HFFc6 (cell line): ENCODE data around the gene CAPN5. TPM values are rescaled to one million over a fixed set of nuclear protein-coding genes. Genes with fewer than 3 reads are reported as not detected.

Experiments
- DNase-seq: peaks from one replicate; pipeline ENCODE4 v3.0.0-alpha.2; 2018
- H3K27ac Mint-ChIP-seq: 2 replicates; pipeline ENCODE4 v1.8.0; 2020; ENCODE audit warnings: mild to moderate bottlenecking, mixed read lengths
- H3K27me3 Mint-ChIP-seq: 2 replicates; pipeline ENCODE4 v1.8.0; 2021; ENCODE audit warnings: mild to moderate bottlenecking, moderate library complexity, mixed read lengths; ENCODE audit not compliant: insufficient read depth
- H3K36me3 Mint-ChIP-seq: 2 replicates; pipeline ENCODE4 v1.8.0; 2021; ENCODE audit warnings: low read depth, mixed read lengths
- H3K4me1 Mint-ChIP-seq: 2 replicates; pipeline ENCODE4 v1.8.0; 2020; ENCODE audit warnings: low read depth, mixed read lengths
- H3K4me3 Mint-ChIP-seq: 2 replicates; pipeline ENCODE4 v1.8.0; 2020; ENCODE audit warnings: mild to moderate bottlenecking, moderate library complexity, mixed read lengths
- H3K9me3 Mint-ChIP-seq: 2 replicates; pipeline ENCODE4 v1.8.0; 2020; ENCODE audit warnings: mild to moderate bottlenecking, mixed read lengths
- total RNA-seq, 6 experiments: library from RNA; stranded (reverse); fragmentation: NEBNext Ultra II Directional; extraction: Animal tissue kit (Norgen Biotek cat#: 25700); gene quantifications; 2 replicates in 1 of 6; 3 replicates in 5 of 6; pipeline ENCODE4 v1.2.3, GENCODE V29; 2021
- TF ChIP-seq, protein P1 (sequence below): fragments of 200-600 bp; sonication (generic); IDR thresholded peaks from 2 replicates; pipeline ENCODE4 v1.5.0; 2021; ENCODE audit warnings: antibody characterized with exemption, mild to moderate bottlenecking

CAPN5 gene
- total RNA-seq, 6 experiments from 2014 or later = 20.7 to 32.7 (median 29.0) TPM

DNA sequence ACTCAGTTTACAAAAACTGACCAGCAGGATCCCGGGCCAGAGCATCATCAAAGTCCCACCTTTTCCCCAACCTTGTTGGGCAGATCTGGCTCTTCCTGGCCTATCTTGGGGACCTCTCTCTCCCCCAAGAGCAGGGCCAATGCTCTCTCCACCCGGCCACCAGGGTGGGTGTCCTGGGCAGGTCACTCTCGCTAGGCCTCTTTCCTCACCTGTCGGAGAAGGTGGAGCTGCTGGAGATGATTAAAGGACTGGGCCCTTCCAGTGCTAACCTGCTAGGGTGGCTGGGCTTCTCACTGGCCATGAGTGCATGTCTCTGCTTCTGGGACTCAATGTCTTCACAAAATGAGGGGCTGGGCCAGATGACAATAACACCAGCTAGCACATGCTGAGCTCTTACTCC, 2.9 kb upstream of the CAPN5 start:
- TF ChIP-seq, protein P1, sequence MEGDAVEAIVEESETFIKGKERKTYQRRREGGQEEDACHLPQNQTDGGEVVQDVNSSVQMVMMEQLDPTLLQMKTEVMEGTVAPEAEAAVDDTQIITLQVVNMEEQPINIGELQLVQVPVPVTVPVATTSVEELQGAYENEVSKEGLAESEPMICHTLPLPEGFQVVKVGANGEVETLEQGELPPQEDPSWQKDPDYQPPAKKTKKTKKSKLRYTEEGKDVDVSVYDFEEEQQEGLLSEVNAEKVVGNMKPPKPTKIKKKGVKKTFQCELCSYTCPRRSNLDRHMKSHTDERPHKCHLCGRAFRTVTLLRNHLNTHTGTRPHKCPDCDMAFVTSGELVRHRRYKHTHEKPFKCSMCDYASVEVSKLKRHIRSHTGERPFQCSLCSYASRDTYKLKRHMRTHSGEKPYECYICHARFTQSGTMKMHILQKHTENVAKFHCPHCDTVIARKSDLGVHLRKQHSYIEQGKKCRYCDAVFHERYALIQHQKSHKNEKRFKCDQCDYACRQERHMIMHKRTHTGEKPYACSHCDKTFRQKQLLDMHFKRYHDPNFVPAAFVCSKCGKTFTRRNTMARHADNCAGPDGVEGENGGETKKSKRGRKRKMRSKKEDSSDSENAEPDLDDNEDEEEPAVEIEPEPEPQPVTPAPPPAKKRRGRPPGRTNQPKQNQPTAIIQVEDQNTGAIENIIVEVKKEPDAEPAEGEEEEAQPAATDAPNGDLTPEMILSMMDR = no peak
- no peak for DNase-seq
- Mint-ChIP-seq H3K9me3 (no peaks in the 10 kb centered on the region), H3K36me3 (no peaks in the 10 kb centered on the region), H3K4me3 (no peak overlapping the region), H3K27me3 (peaks cover 6% of the 10 kb centered on the region), H3K27ac (no peak overlapping the region), H3K4me1 (peaks cover 24% of the 10 kb centered on the region)

DNA sequence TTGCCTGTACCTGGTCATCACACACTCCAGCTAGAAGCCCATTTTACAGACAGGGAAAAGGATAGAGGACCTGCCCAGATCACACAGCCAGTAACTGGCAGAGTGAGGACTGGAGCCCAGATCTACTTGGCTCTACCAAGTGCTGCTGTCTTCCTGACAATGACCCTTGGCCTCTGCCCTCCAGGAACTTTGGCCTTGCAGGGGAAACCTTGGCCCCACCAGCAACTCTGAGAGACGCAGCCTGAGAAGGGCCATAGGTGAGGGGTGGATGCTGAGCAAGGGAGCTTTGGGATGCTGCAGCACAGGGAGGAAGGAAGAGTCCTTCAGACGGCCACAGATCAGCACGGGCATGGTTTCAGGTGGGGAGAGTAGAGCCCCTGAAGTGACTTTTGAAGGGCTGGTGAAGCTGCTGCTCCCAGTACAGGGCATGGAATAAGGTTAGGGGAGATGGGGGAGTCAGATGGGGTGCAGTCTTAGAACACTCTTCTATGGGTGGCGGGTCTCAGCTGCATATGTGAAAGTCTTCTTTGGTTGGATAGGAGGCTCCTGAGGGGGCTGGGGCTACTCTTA, 2.0 kb upstream of the CAPN5 start:
- Mint-ChIP-seq H3K27me3 (peaks cover 6% of the 10 kb centered on the region), H3K4me3 (no peak overlapping the region), H3K4me1 (peaks cover 26% of the 10 kb centered on the region), H3K9me3 (no peaks in the 10 kb centered on the region), H3K36me3 (no peaks in the 10 kb centered on the region), H3K27ac (no peak overlapping the region)
- DNase-seq = no peak
- TF ChIP-seq, protein P1 = no peak

DNA sequence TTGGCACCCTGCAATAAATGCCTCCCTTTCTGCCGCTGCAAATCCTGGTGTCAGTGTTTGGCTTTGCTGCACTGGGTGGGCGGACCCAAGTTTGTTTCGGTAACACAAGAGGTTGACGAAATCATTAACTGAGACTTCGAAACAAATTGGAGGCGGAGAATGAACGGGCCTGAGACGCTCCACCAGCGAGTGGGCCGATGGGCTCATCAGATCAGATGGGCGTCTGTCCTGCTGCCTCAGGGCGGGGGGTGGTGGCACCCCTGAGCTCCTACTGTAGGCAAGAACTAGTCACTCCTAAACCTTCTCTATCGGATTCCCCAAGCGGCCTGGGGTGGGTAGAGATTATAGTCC, 918 bp upstream of the CAPN5 start:
- Mint-ChIP-seq H3K9me3 (no peaks in the 10 kb centered on the region), H3K27ac (peak overlapping the region; percentile 95), H3K4me1 (peaks cover 31% of the 10 kb centered on the region), H3K4me3 (peak overlapping the region; percentile 97), H3K27me3 (peaks cover 1% of the 10 kb centered on the region), H3K36me3 (no peaks in the 10 kb centered on the region)
- peak; percentile 53 for DNase-seq
- TF ChIP-seq, protein P1 = no peak

DNA sequence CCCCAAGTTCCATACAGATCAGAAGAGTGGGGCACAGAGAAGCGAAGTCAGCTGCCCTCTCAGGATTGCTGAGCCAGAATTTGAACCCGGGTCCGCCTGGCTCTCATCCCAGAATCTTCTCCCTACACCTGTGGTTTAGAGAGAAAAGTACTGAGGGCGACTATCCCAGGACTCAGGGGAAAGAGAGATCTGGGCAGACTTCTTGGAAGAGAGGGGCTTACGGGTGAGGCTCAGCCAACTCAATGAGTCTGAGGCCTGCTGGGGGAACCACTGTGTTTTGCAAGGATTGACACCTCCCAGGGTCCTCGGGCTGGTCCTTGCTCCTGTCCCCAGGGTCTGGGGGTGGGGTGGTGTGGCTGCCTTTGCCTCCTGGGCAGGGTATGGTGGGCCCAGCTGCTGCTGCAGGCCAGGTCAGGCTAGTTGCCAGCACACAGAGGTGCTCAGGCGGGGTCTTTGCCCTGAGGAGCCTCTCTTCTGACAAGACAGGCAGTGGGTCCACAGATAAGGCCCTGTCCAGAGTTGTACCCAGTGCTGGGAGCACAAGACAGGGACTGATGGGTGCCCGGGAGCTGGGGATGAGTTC, 1.2 kb downstream of the CAPN5 start:
- Mint-ChIP-seq H3K27ac (peak overlapping the region; percentile 51; the same call in 1 of the 2 replicates), H3K4me3 (peak overlapping the region; percentile 92), H3K9me3 (no peaks in the 10 kb centered on the region), H3K27me3 (no peaks in the 10 kb centered on the region; the same call in none of the 2 replicates), H3K36me3 (no peaks in the 10 kb centered on the region), H3K4me1 (peaks cover 46% of the 10 kb centered on the region)
- TF ChIP-seq, protein P1 = no peak
- DNase-seq = no peak

DNA sequence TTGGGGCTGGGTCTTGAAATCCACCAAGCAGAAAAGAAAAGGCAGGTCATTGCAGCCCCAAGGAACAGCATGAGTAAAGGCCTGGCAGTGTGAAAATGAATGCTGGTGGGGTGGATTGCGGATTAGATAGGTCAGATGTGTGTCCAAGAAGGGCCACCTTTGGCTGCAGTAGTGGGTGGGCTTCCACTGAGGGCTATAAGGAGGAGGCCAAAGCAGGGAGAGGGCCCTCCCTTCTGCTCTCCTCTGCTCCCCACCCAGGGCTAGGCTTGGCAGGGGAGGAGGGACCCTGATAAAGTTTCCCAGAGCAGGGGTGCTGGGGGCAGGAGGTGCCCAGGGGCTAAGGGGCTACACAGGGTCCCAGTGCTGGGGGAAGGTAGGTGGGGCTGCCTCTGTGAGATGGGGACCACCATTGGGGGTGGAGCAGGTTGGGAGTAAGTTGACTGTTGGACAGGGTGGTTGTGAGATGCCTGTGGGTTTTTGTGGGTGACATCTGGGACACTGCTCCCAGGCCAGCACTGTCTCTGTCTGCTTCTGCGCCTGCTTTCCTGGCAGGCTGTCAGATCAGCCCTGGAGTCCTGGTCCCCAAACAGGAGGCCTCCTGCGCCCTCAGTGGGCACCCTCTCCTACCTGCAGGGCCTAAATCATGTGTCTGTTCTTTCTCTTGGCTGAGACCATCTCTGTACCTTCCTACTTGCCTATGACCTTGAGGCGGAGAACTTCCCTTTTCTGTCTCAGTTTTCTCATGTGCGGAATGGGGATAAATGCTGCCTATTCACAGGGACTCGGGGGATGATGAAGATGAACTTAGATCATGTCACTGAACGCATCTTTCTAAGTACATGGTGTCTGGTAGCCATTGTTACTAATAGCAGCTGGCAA, 1.9 kb downstream of the CAPN5 start:
- Mint-ChIP-seq H3K27me3 (peaks cover under 1% of the 10 kb centered on the region), H3K36me3 (no peaks in the 10 kb centered on the region), H3K4me3 (peak overlapping the region; percentile 92), H3K9me3 (no peaks in the 10 kb centered on the region), H3K4me1 (peaks cover 53% of the 10 kb centered on the region), H3K27ac (no peak overlapping the region)
- TF ChIP-seq, protein P1 = no peak
- DNase-seq = no peak
